AG04449 (cell line): ENCODE results near the gene TP73.
A peak's percentile ranks its signal among the peaks of the same experiment; 100 is the strongest.

Source experiments
- CTCF ChIA-PET: fragments of 350-600 bp; formaldehyde crosslinking; extraction: SDS; loops from one replicate; lab custom pipeline; 2021; ENCODE audit warnings: antibody characterized with exemption; lab: Yijun Ruan, JAX
- POLR2A ChIA-PET: fragments of 400-600, 350-600 bp; formaldehyde crosslinking; extraction: SDS; loops from one replicate; lab custom pipeline; 2020; ENCODE audit warnings: antibody characterized with exemption, inconsistent platforms; lab: Yijun Ruan, JAX
- DNase-seq: peaks from one replicate; pipeline ENCODE4 v3.0.0-alpha.2; 2010; ENCODE audit warnings: low read depth, low spot score
- H3K4me3 ChIP-seq: 2 replicates; pipeline ENCODE4 v1.5.1; 2011; ENCODE audit warnings: low read depth, mild to moderate bottlenecking, control low read depth, low read length
- CTCF ChIP-seq: IDR thresholded peaks from one replicate; pipeline ENCODE4 v1.5.1; 2011; ENCODE audit warnings: mild to moderate bottlenecking, moderate library complexity, low read length, control low read depth, inconsistent platforms; ENCODE audit not compliant: insufficient read depth; ENCODE audit errors: missing control alignments

Gene TP73

GRCh38 chr1:3610527-3611169 is 41.7 kb upstream of the TP73 start:
- DNase-seq, result no peak
- H3K4me3 ChIP-seq, result no peak overlapping the region
- ChIA-PET POLR2A (no interaction called here), CTCF (interaction anchor here (1.0 kb wide), 1 partner anchor 47 kb away, joined by 3 read pairs; no protein-coding TSS in a partner anchor)
- no peak for TF ChIP-seq CTCF

- DNase-seq, result no peak
- POLR2A ChIA-PET, result no interaction called here
- H3K4me3 ChIP-seq, result peak within 1 kb of the TSS; percentile 8; the same call in 1 of the 2 replicates
- CTCF ChIA-PET, result interaction anchor here (1.0 kb wide), 1 partner anchor 48 kb away, joined by 3 read pairs; no protein-coding TSS in a partner anchor
- TF ChIP-seq CTCF, result no peak
These were observed 40.9 kb upstream of the TP73 start, which contains the start of gene MEGF6 for GRCh38 chr1:3611170-3612019. Gene MEGF6 (minus strand): TSS chr1:3611508. CDS start chr1:3611268, 240 bp downstream.

GRCh38 chr1:3612123-3612522 is 40.2 kb upstream of the TP73 start:
- no peak for DNase-seq
- CTCF ChIA-PET, result no interaction called here
- TF ChIP-seq CTCF, result no peak
- no peak overlapping the region for H3K4me3 ChIP-seq
- POLR2A ChIA-PET, result no interaction called here

GRCh38 chr1:3614755-3615742 is 37.3 kb upstream of the TP73 start:
- CTCF ChIA-PET, result interaction anchor here (0.7 to 2.1 kb wide), 16 partner anchors 9 to 151 kb away, joined by 3 to 7 read pairs (median 4); no protein-coding TSS in a partner anchor
- no peak overlapping the region for H3K4me3 ChIP-seq
- no peak for DNase-seq
- TF ChIP-seq CTCF, result peak; percentile 66
- POLR2A ChIA-PET, result no interaction called here

- POLR2A ChIA-PET, result no interaction called here
- no peak overlapping the region for H3K4me3 ChIP-seq
- CTCF ChIA-PET, result interaction anchor here (1.1 to 1.4 kb wide), 7 partner anchors 9 to 164 kb away, joined by 3 to 7 read pairs (median 4); no protein-coding TSS in a partner anchor
- no peak for TF ChIP-seq CTCF
- DNase-seq, result no peak
These were observed 35.5 kb upstream of the TP73 start for GRCh38 chr1:3616861-3617260.
